Astrocyte (in vitro differentiated cells and primary cell): ENCODE results near the gene GIPC3. TPM values are rescaled to one million over a fixed set of nuclear protein-coding genes. Genes with fewer than 3 reads are reported as not detected.
"Not testable (repeated sequence)": the region's sequence is repeated elsewhere in the genome, so short reads cannot be mapped to it uniquely, and the experiment has no call there.

Source experiments
- DNase-seq: peaks from one replicate; pipeline ENCODE4 v3.0.0-alpha.2; 2010; ENCODE audit warnings: low read depth
- FAIRE-seq: peaks from 2 replicates; lab custom pipeline; 2011; peaks lifted over from hg19 to GRCh38; lab: Jason Lieb, UNC
- H2AFZ ChIP-seq: 2 replicates; pipeline ENCODE4 v1.6.0; 2012; ENCODE audit warnings: low read depth, low read length, inconsistent platforms
- H3K27ac ChIP-seq: 2 replicates; pipeline ENCODE4 v1.5.1; 2011; ENCODE audit warnings: low read depth, low read length, inconsistent platforms
- H3K27me3 ChIP-seq: 2 replicates; pipeline ENCODE4 v1.6.0; 2011; ENCODE audit warnings: low read length, inconsistent platforms; ENCODE audit not compliant: insufficient read depth
- H3K36me3 ChIP-seq: 2 replicates; pipeline ENCODE4 v1.5.1; 2011; ENCODE audit warnings: low read length, inconsistent platforms; ENCODE audit not compliant: insufficient read depth
- H3K4me1 ChIP-seq: 2 replicates; pipeline ENCODE4 v1.5.1; 2011; ENCODE audit warnings: low read length, inconsistent platforms; ENCODE audit not compliant: insufficient read depth
- H3K4me2 ChIP-seq: 2 replicates; pipeline ENCODE4 v1.6.0; 2012; ENCODE audit warnings: low read length, inconsistent platforms
- H3K4me3 ChIP-seq: 2 replicates; pipeline ENCODE4 v1.5.1; 2011; ENCODE audit warnings: low read depth, mild to moderate bottlenecking, low read length, inconsistent platforms; ENCODE audit not compliant: insufficient read depth
- H3K79me2 ChIP-seq: 2 replicates; pipeline ENCODE4 v1.6.0; 2012; ENCODE audit warnings: mild to moderate bottlenecking, low read length, inconsistent platforms; ENCODE audit not compliant: insufficient read depth
- H3K9ac ChIP-seq: 2 replicates; pipeline ENCODE4 v1.6.0; 2012; ENCODE audit warnings: mild to moderate bottlenecking, low read length, inconsistent platforms
- H3K9me3 ChIP-seq: 2 replicates; pipeline ENCODE4 v1.5.1; 2012; ENCODE audit warnings: low read depth, mild to moderate bottlenecking, low read length, inconsistent platforms; ENCODE audit not compliant: insufficient read depth
- H4K20me1 ChIP-seq: 2 replicates; pipeline ENCODE4 v1.6.0; 2012; ENCODE audit warnings: low read length, inconsistent platforms; ENCODE audit not compliant: insufficient read depth
- H3K27ac Mint-ChIP-seq: one replicate; pipeline ENCODE4 v1.8.0; 2021; ENCODE audit warnings: mild to moderate bottlenecking, mixed read lengths; ENCODE audit not compliant: unreplicated experiment
- H3K27me3 Mint-ChIP-seq: one replicate; pipeline ENCODE4 v1.8.0; 2021; ENCODE audit warnings: low read depth, mixed read lengths; ENCODE audit not compliant: unreplicated experiment
- H3K36me3 Mint-ChIP-seq: one replicate; pipeline ENCODE4 v1.8.0; 2021; ENCODE audit warnings: low read depth, mixed read lengths; ENCODE audit not compliant: unreplicated experiment
- H3K4me1 Mint-ChIP-seq: one replicate; pipeline ENCODE4 v1.8.0; 2021; ENCODE audit warnings: low read depth, mixed read lengths; ENCODE audit not compliant: unreplicated experiment
- H3K4me3 Mint-ChIP-seq: one replicate; pipeline ENCODE4 v1.8.0; 2021; ENCODE audit warnings: mild to moderate bottlenecking, moderate library complexity, mixed read lengths; ENCODE audit not compliant: unreplicated experiment
- H3K9me3 Mint-ChIP-seq: one replicate; pipeline ENCODE4 v1.8.0; 2021; ENCODE audit warnings: mild to moderate bottlenecking, mixed read lengths; ENCODE audit not compliant: unreplicated experiment
- EZH2 ChIP-seq: IDR thresholded peaks from 2 replicates; pipeline ENCODE4 v1.6.1; 2012; ENCODE audit warnings: mild to moderate bottlenecking, low read length, inconsistent platforms; ENCODE audit not compliant: insufficient read depth
- total RNA-seq: library from RNA; stranded (reverse); gene quantifications from 2 replicates; pipeline ENCODE4 v1.2.1, GENCODE V29; 2021
- TF ChIP-seq, protein P1 (sequence below): IDR thresholded peaks from 2 replicates; pipeline ENCODE4 v1.5.1; 2011; ENCODE audit warnings: low read depth, mild to moderate bottlenecking, inconsistent platforms, low read length, moderate library complexity; ENCODE audit not compliant: insufficient read depth

The GIPC3 gene
- total RNA-seq, 1 donor from 2014 or later, result 0.09 TPM

DNA sequence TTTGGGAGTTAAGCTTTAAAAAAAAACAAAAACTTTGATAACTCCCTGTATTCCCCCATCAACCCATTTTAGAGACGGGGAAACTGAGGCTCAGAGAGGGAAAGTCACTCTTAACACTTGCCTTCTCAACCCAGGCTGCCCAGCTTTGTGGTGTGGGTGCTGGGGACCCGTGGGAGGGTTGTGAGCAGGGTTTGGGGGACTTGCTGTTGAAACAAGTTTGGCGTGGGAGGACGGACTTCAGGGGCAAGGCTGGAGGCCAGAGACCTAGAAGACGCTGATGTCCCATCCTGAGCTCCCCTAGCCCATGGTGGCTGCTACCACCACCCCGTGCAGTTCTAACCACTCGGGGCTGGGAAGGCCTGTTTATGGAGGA, 42.1 kb downstream of the GIPC3 start:
- Mint-ChIP-seq H3K27me3 (no peaks in the 10 kb centered on the region), H3K36me3 (peaks cover 4% of the 10 kb centered on the region), H3K9me3 (no peaks in the 10 kb centered on the region), H3K4me1 (peaks cover 4% of the 10 kb centered on the region), H3K4me3 (peak overlapping the region; percentile 94), H3K27ac (no peak overlapping the region)
- Histone ChIP-seq H3K9ac (no peak overlapping the region), H3K4me2 (peak overlapping the region; percentile 95), H3K9me3 (no peaks in the 10 kb centered on the region), H3K36me3 (no peaks in the 10 kb centered on the region), H3K4me1 (peaks cover 10% of the 10 kb centered on the region), H4K20me1 (peaks cover 27% of the 10 kb centered on the region), H3K79me2 (peaks cover 36% of the 10 kb centered on the region), H3K27me3 (no peaks in the 10 kb centered on the region), H3K4me3 (no peak overlapping the region), H2AFZ (peak overlapping the region; percentile 62), H3K27ac (no peak overlapping the region)
- DNase-seq (no peak), FAIRE-seq (no peak)
- no peak for TF ChIP-seq EZH2
- TF ChIP-seq, protein P1, sequence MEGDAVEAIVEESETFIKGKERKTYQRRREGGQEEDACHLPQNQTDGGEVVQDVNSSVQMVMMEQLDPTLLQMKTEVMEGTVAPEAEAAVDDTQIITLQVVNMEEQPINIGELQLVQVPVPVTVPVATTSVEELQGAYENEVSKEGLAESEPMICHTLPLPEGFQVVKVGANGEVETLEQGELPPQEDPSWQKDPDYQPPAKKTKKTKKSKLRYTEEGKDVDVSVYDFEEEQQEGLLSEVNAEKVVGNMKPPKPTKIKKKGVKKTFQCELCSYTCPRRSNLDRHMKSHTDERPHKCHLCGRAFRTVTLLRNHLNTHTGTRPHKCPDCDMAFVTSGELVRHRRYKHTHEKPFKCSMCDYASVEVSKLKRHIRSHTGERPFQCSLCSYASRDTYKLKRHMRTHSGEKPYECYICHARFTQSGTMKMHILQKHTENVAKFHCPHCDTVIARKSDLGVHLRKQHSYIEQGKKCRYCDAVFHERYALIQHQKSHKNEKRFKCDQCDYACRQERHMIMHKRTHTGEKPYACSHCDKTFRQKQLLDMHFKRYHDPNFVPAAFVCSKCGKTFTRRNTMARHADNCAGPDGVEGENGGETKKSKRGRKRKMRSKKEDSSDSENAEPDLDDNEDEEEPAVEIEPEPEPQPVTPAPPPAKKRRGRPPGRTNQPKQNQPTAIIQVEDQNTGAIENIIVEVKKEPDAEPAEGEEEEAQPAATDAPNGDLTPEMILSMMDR, result no peak

- H3K79me2 ChIP-seq, result peaks cover 28% of the 10 kb centered on the region
- H3K9ac ChIP-seq, H3K36me3 ChIP-seq, H3K4me3 Mint-ChIP-seq, H3K9me3 Mint-ChIP-seq, H3K27ac Mint-ChIP-seq, DNase-seq, H3K27ac ChIP-seq, FAIRE-seq, H3K4me3 ChIP-seq, H2AFZ ChIP-seq, H3K4me2 ChIP-seq, H3K27me3 ChIP-seq, H3K27me3 Mint-ChIP-seq, H3K4me1 Mint-ChIP-seq, H3K36me3 Mint-ChIP-seq, H3K9me3 ChIP-seq: not testable (repeated sequence)
- peaks cover 10% of the 10 kb centered on the region for H3K4me1 ChIP-seq
- H4K20me1 ChIP-seq, result peaks cover 24% of the 10 kb centered on the region
Observed at GRCh38 chr19:3628766-3629165, 43.5 kb downstream of the GIPC3 start.

DNA sequence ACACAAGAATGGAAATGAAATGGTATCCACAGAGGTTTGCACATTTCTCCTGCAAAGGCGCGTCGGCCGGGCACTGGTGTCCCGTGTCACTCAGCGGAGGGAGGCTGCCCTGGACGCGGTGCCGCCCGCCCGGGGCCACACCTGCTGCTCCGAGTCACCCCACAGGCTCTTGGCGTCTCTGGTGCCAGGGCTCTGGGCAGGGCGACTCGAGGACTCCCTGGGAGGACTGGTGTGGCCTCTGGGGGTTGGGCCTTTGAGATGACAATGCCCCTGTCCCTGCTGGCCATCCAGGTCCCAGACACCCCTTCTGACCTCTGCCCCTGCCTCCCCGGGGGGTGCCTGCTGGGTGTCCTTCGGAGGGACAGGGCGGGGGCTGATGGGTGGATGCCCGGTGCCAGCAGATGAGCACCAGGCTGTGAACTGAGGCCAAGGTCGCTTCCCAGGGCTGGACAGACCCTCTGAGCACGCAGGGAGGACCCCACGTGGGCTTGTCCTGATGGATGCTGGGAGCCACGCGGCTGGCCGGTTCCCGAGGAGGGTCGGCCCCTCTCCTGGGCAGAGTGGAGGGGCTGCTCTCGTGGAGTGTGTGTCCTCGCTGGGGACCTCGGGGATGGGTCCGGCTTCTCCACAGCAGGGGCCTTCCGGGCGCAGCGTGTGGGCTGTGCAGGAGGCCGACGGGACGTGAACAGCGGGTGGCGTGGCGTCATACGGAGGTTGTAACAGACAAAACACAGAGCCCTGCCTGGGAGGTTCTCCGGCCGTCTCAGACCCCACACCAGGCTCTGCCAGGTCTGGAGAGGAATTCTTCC, 46.0 kb downstream of the GIPC3 start:
- no peak for TF ChIP-seq EZH2
- TF ChIP-seq, protein P1, result no peak
- Mint-ChIP-seq H3K4me3 (no peak overlapping the region), H3K36me3 (peaks cover 4% of the 10 kb centered on the region), H3K27ac (no peak overlapping the region), H3K9me3 (no peaks in the 10 kb centered on the region), H3K27me3 (no peaks in the 10 kb centered on the region), H3K4me1 (no peaks in the 10 kb centered on the region)
- Histone ChIP-seq H3K9ac (no peak overlapping the region), H3K27me3 (no peaks in the 10 kb centered on the region), H3K4me2 (no peak overlapping the region), H3K9me3 (no peaks in the 10 kb centered on the region), H3K36me3 (no peaks in the 10 kb centered on the region), H3K4me3 (no peak overlapping the region), H3K79me2 (peaks cover 3% of the 10 kb centered on the region), H4K20me1 (peaks cover 1% of the 10 kb centered on the region), H2AFZ (no peak overlapping the region), H3K4me1 (no peaks in the 10 kb centered on the region), H3K27ac (no peak overlapping the region)
- FAIRE-seq (no peak), DNase-seq (no peak)
